Psoas muscle (tissue), 8 donors: Measurements from ENCODE around the gene LGALS3BP. TPM values are rescaled to one million over a fixed set of nuclear protein-coding genes. Genes with fewer than 3 reads are reported as not detected.

ENCODE experiments used
- ATAC-seq, 4 donors: fragments of 200-7000 bp; cut with Tn5 transposase; one replicate each; pipeline ENCODE4 v1.9.1; 2020; ENCODE audit warnings: moderate library complexity in 3 of 4, mild to moderate bottlenecking in 2 of 4
- DNase-seq, 2 donors: peaks; one replicate each; pipeline ENCODE4 v3.0.0-alpha.2; 2020
- H3K27ac ChIP-seq: fragments of 200-600 bp; one replicate; pipeline ENCODE4 v1.8.0; 2022
- H3K27me3 ChIP-seq, 3 donors: fragments of 200-600 bp in 1 of 3; one replicate each; pipeline versions ENCODE4 v1.6.1 to v1.8.0; 2013 to 2022; ENCODE audit warnings: low read length in 2 of 3, mild to moderate bottlenecking in 2 of 3, moderate library complexity in 1 of 3; ENCODE audit not compliant: insufficient read depth in 3 of 3
- H3K36me3 ChIP-seq, 2 donors: fragments of 200-600 bp in 1 of 2; one replicate each; pipeline versions ENCODE4 v1.6.1 to v1.8.0; 2013 to 2022; ENCODE audit warnings: low read depth in 1 of 2, mild to moderate bottlenecking in 1 of 2, moderate library complexity in 1 of 2; ENCODE audit not compliant: insufficient read depth in 1 of 2
- H3K4me1 ChIP-seq: fragments of 200-600 bp; one replicate; pipeline ENCODE4 v1.8.0; 2022
- H3K4me3 ChIP-seq: fragments of 200-600 bp; one replicate; pipeline ENCODE4 v1.8.0; 2022; ENCODE audit warnings: mild to moderate bottlenecking
- H3K9me3 ChIP-seq: fragments of 200-600 bp; one replicate; pipeline ENCODE4 v1.8.0; 2022
- WGBS, 3 donors: extraction: QIAGEN DNeasy Blood & Tissue Kit; methylation state at CpG; one replicate each; pipeline versions ENCODE4 v1.1.6 to v1.1.7; 2013; 5-methylcytosine and 5-hydroxymethylcytosine counted together
- intact Hi-C, 2 donors: fragments of 100-400 bp; cut with DNase I; formaldehyde crosslinking; loops; one replicate each; pipeline versions ENCODE4 v1.11.0 to v1.14.2; 2022
- polyA plus RNA-seq, 3 donors: library from polyadenylated mRNA; stranded (reverse); fragments of 200-250 nt; gene quantifications; one replicate each; pipeline ENCODE4 v1.2.3, GENCODE V29; 2013
- total RNA-seq, 4 donors: library from RNA; stranded (reverse); fragmentation: NEBNext Ultra II Directional in 2 of 4; extraction: Animal tissue kit (Norgen Biotek cat#: 25700) in 2 of 4; gene quantifications; one replicate each; pipeline versions ENCODE4 v1.2.1 to v1.2.4, GENCODE V29; 2021 to 2023
- TF ChIP-seq, protein P1 (sequence below): fragments of 200-600 bp; IDR thresholded peaks from one replicate; pipeline ENCODE4 v1.8.0; 2022; ENCODE audit warnings: antibody characterized with exemption
- donor health status: healthy with polysubstance abuse.
- donor health status: DM: no; HTN: no; CAD: no; lungs with moderate emphysema.
- donor health status: Bipolar disorder and iron deficiency.
- donor health status: healthy.
- donor health status: DM: yes; HTN: yes; CAD: no.
- donor health status: DM: no; HTN: no; CAD: no.
- donor health status: DM: no; HTN: no; CAD: no.
- donor health status: DM: yes; HTN: yes; CAD: no.

Gene LGALS3BP
- total and polyA plus RNA-seq, 7 donors: 8.9 to 35.5 (median 14.9) TPM

DNA sequence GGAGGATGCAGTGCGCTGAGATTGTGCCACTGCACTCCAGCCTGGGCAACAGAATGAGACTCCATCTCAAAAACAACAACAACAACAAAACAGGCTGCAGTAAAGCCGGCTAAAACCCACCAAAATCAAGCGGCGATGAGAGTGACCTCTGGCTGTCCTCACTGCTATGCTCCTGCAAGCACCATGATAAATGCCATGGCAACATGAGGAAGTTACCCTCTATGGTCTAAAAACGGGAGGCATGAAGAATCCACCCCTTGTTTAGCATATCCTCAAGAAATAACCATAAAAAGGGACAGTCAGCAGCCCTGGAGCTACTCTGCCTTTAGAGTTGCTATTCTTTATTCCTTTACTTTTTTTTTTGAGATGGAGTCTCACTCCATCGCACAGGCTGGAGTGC is 8.4 kb upstream of the LGALS3BP start:
- DNase-seq (peak in 1 of 2 donors; percentile 2), ATAC-seq (no peak)
- Histone ChIP-seq H3K27me3 (no peaks in the 10 kb centered on the region), H3K36me3 (peaks cover 0 to 29% of the 10 kb centered on the region in 2 donors), H3K27ac (no peak overlapping the region), H3K4me3 (peak overlapping the region; percentile 64), H3K9me3 (no peaks in the 10 kb centered on the region), H3K4me1 (peaks cover 21% of the 10 kb centered on the region)
- 42 to 64% (median 48%) methylated on average over 6 of the region's 6 CpGs for WGBS, 3 donors
- TF ChIP-seq, protein P1, sequence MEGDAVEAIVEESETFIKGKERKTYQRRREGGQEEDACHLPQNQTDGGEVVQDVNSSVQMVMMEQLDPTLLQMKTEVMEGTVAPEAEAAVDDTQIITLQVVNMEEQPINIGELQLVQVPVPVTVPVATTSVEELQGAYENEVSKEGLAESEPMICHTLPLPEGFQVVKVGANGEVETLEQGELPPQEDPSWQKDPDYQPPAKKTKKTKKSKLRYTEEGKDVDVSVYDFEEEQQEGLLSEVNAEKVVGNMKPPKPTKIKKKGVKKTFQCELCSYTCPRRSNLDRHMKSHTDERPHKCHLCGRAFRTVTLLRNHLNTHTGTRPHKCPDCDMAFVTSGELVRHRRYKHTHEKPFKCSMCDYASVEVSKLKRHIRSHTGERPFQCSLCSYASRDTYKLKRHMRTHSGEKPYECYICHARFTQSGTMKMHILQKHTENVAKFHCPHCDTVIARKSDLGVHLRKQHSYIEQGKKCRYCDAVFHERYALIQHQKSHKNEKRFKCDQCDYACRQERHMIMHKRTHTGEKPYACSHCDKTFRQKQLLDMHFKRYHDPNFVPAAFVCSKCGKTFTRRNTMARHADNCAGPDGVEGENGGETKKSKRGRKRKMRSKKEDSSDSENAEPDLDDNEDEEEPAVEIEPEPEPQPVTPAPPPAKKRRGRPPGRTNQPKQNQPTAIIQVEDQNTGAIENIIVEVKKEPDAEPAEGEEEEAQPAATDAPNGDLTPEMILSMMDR: no peak
- intact Hi-C loops: no loop called here

DNA sequence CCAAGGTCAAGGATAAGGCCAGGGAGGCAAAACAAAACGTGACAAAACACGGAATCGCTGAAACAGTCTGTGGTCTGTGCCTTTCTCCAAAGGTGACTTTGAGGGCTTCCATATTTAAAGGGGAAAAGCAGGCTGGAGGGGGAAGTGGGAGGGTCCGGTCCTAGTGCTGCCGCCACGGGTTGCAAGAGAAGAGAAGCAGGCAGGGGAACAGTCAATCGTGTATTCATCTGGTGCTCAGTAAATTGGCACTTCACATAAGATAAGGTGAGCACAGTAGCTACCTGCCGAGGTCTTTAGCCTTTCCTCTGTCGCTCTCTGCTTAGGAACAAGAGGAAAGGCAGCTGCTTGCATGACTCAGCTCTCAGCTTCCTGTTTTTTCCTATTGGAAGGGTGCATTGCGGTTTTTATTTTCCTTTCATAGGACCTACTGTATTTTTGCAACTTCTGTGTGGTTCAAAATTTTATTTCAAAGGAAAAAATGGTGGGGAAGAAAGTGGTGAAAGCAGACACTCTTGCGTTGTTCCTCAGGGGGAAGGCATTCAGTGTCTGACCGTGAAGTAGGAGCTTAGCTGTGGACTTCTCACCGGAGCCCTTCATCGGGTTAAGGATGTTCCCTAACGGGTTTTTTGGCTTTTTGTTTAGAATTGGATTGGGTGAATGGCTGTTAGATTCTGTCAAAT is 7.1 kb upstream of the LGALS3BP start:
- Histone ChIP-seq H3K9me3 (no peaks in the 10 kb centered on the region), H3K36me3 (peaks cover 0 to 16% of the 10 kb centered on the region in 2 donors), H3K4me3 (peak overlapping the region; percentile 64), H3K27ac (peak overlapping the region; percentile 88), H3K27me3 (no peaks in the 10 kb centered on the region), H3K4me1 (peaks cover 21% of the 10 kb centered on the region)
- WGBS, 3 donors: 2 to 5% (median 4%) methylated on average over 15 of the region's 15 CpGs
- TF ChIP-seq, protein P1: no peak
- peak; percentile 67 to 79 (median 68) for ATAC-seq
- intact Hi-C loops: loop anchor here in 1 of 2 donors (2.0 kb wide), 1 partner anchor 56 kb away; no protein-coding TSS in a partner anchor
- DNase-seq: peak in 1 of 2 donors; percentile 44

DNA sequence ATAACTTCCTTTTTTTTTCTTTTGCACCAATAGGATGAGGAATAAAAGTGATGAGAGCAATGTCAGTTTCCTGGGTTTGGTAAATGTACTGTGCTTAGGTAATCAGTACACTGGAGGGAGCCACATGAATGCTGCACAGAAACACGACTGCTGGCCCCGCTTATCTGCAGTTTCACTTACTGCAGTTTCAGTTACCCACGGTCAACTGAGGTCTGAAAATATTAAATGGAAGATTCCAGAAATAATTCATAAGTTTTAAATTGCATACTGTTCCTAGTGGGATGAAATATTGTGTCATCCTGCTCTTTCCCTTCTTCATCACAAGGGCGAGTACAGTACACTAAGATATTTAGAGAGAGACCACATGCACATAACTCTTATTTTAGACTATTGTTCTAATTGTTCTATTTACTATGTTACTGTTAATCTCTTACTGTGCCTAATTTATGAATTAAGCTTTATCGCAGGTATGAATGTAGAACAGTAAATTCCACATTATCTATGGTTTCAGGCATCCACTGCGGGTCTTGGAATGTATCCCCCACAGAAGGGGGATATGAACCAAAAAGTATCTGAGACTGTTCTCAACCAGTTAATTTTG is 6.4 kb upstream of the LGALS3BP start:
- Histone ChIP-seq H3K27ac (peak overlapping the region; percentile 88), H3K27me3 (no peaks in the 10 kb centered on the region), H3K36me3 (peaks cover 0 to 9% of the 10 kb centered on the region in 2 donors), H3K9me3 (no peaks in the 10 kb centered on the region), H3K4me1 (peaks cover 21% of the 10 kb centered on the region), H3K4me3 (peak overlapping the region; percentile 64)
- intact Hi-C loops: loop anchor here in 1 of 2 donors (2.0 kb wide), 1 partner anchor 57 kb away; no protein-coding TSS in a partner anchor
- TF ChIP-seq, protein P1: peak; percentile 36
- 12 to 35% (median 17%) methylated on average over 6 of the region's 6 CpGs for WGBS, 3 donors
- ATAC-seq: peak; percentile 72 to 83 (median 74)
- DNase-seq: peak in 1 of 2 donors; percentile 57

DNA sequence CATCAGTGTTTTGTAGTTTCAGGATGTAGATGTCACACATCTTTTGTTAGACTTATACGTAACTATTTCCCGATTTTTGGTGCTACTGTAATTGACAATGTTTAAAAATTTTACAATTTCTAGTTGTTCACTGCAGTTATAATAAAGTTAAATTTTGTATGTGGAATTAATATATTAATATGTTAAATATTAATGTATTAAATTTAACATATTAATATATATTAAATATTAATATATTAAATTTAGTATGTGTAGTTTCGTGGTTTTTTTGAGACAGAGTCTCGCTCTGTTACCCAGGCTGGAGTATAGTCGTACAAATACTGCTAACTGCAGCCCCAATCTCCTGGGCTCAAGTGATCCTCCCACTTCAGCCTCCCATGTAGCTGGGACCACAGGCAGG is 5.7 kb upstream of the LGALS3BP start:
- peak overlapping the region; percentile 88 for H3K27ac ChIP-seq
- peaks cover 21% of the 10 kb centered on the region for H3K4me1 ChIP-seq
- no peak for DNase-seq
- no peak overlapping the region for H3K4me3 ChIP-seq
- ATAC-seq: no peak
- no peaks in the 10 kb centered on the region for H3K9me3 ChIP-seq
- no peaks in the 10 kb centered on the region for H3K27me3 ChIP-seq
- intact Hi-C loops: no loop called here
- WGBS, 3 donors: 95% methylated on average over 5 of the region's 5 CpGs
- H3K36me3 ChIP-seq: peaks cover 0 to 3% of the 10 kb centered on the region in 2 donors
- TF ChIP-seq, protein P1: no peak
